C4-2B (cell line): Measurements from ENCODE around the gene A4GALT.

Experiments
- H3K27ac ChIP-seq: fragments of 450-650 bp; 2 replicates; pipeline ENCODE4 v1.5.1; 2017
- ZFX ChIP-seq: fragments of 450-650 bp; IDR thresholded peaks from 2 replicates; pipeline ENCODE4 v1.6.1; 2017
- TF ChIP-seq, protein P1 (sequence below): fragments of 450-650 bp; conservative IDR thresholded peaks from 2 replicates; pipeline ENCODE4 v1.5.1; 2017; ENCODE audit warnings: mild to moderate bottlenecking

Gene A4GALT

DNA sequence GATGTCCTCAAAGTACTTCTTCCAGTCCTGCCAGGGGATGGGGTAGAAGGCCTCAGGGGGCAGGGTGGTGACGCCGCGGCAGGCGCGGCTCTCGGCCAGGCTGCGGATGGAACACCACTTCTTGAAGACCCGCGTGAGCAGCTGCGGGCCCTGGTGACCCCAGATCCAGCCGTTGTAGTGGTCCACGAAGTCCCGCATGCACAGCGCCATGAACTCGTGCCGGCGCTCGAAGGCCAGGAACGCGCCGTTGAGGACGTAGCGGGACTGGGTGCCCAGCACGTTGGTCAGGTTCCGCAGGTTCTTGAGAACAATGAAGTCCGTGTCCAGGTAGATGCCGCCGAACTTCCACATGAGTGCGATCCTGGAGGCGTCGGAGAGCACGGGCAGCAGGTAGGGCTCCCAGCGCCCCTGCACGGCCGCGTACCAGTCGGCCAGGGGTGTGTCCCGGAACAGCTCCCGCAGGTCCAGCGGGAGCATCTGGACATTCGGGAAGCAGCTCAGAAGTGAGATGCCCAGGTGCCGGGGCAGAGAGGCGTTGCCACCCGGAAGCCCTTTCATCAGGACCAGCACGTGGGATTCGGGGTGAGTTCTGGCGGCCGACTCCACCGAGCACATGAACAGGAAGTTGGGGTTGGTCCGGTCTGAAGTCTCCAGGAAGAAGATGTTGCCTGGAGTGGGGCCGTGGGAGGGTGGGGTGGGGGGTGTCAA, 27.5 kb downstream of the A4GALT start:
- H3K27ac ChIP-seq: no peak overlapping the region
- no peak for TF ChIP-seq ZFX
- TF ChIP-seq, protein P1, sequence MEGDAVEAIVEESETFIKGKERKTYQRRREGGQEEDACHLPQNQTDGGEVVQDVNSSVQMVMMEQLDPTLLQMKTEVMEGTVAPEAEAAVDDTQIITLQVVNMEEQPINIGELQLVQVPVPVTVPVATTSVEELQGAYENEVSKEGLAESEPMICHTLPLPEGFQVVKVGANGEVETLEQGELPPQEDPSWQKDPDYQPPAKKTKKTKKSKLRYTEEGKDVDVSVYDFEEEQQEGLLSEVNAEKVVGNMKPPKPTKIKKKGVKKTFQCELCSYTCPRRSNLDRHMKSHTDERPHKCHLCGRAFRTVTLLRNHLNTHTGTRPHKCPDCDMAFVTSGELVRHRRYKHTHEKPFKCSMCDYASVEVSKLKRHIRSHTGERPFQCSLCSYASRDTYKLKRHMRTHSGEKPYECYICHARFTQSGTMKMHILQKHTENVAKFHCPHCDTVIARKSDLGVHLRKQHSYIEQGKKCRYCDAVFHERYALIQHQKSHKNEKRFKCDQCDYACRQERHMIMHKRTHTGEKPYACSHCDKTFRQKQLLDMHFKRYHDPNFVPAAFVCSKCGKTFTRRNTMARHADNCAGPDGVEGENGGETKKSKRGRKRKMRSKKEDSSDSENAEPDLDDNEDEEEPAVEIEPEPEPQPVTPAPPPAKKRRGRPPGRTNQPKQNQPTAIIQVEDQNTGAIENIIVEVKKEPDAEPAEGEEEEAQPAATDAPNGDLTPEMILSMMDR: no peak

DNA sequence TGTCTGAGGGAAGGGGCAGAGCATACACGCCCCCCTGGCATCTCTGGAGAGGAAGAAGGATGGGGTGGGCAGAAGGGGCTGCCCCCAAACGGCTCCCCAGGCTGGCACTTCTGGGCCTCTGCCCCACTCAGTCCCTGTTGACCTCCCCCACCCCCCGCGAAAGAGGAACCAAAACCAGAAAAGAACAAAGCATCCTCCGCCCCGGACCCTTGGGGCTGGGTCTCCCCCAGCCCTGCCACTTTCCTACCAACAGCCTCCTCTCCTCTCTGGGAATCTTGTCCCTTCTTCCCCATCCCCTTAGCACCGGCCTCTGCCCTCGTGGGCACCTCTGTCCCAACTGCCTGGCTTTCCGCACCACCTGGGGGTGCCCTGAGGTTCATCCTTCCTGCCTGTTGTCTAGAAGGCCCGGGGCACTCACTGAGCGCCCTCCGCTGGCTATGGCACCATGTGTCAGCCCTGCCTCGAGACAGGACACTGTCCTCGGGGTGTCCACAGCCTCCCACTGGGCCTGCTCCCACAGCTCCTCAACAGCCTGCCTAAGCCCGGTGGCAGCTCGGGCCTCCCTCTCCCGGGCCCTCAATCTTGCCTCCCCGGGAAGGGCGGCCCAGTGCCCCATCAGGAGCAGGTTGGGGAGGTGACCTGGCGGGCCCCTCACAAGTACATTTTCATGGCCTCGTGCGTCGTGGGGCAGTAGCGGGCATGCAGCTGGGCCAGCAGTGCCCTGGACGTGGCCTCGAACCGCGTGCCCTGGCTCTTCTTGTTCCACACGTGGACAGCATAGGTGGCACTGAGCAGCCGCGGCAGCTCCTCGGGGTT, 28.2 kb downstream of the A4GALT start:
- TF ChIP-seq, protein P1: no peak
- TF ChIP-seq ZFX: no peak
- H3K27ac ChIP-seq: no peak overlapping the region

DNA sequence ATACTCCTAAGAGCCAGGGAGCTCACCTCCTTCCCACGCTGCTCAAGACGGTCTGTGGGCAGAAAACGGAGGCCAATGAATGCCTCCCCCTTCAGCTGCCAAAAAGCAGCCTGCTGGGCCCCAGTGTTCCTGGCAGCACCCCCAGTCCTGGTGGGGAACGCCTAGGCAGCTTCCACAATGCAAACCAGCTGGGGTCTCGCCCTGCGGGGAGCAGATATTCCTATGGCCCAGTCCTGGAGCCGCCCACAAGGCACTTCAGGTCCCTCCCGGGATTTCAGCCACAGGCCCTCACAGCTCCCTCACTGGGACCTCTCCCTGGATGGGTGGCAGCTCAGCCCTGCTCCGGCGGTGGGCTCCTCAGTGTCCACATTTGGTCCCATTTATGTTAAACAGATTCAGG, 29.2 kb downstream of the A4GALT start:
- no peak for TF ChIP-seq ZFX
- TF ChIP-seq, protein P1: no peak
- H3K27ac ChIP-seq: no peak overlapping the region

DNA sequence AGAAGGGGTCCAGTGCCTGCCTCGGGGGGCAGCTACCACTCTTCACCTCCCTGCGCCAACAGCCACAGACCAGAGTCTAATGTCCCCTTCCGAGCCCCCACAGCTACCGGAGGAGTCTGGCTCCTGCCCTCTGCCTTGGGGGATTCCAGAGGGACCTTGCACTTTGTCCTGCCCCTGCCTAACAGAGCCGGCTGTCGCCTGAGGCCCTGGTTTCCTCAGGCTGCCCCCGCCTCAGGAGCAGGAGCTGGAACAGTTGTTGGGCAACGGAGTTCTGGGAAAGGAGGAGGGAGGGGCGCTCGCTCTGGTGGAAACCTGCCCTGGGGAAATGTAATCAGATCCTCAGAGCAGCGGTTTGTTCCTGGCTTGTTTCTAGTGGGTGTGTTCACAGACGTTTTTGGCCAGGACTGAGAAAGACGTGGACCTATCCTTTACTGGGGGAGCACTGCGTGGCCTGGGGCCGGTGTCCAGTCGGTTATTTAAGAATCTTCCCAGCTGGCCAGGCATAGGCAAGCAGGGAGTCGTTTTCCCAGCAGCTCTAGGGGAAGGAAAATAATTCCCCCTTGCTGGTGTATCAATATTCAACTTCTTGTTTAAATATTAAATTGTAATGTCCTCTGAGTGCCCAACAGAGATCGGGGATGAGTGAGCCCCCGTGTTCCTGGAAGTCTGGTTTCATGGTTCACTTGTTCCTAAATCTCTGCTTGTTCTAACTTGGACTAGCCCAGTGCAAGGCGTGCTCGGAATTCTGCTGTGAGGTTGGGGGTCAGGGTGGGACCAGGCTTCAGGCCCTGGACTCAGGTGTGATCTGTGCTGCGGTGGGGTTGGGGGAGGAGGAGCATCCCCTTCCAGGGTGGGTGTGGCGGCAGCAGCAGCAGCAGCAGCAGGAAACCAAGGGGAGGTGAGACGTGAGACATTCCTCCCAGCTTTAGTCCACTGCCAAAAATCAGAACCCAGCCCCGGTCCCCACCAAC, 32.1 kb downstream of the A4GALT start:
- H3K27ac ChIP-seq: peak overlapping the region; percentile 58

DNA sequence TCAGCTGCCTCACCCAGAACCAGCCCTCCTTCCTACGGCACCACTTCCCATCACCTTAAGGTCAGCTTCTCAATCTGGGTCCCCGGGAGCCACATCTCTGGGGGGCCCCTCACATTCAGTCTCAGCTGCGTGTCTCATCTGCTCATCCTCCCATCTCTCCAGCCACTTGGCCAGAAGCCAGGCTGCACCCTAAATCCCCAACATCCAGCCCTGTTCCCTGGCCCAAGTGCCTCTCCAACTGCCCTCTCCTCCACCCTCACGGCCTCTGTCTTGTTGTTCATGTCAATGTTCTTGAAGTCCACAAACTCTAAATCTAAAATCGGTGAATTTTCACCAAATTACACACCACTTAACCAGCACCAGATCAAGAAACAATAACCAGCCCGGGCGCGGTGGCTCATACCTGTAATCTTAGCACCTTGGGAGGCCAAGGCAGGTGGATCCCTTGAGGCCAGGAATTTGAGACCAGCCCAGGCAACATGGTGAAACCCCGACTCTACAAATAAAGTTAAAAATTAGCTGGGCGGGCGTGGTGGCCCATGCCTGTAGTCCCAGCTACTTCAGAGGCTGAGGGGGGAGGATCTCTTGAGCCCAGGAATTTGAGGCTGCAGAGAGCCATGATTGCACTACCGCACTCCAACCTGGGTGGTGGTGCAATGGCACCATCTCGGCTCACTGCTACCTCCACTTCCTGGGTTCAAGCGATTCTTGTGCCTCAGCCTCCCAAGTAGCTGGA, 33.7 kb downstream of the A4GALT start:
- TF ChIP-seq, protein P1: no peak
- no peak for TF ChIP-seq ZFX
- no peak overlapping the region; the same call in 1 of the 2 replicates for H3K27ac ChIP-seq

More for the DNA sequence above, 32.1 kb downstream of the A4GALT start:
- TF ChIP-seq ZFX: no peak
- TF ChIP-seq, protein P1: no peak

DNA sequence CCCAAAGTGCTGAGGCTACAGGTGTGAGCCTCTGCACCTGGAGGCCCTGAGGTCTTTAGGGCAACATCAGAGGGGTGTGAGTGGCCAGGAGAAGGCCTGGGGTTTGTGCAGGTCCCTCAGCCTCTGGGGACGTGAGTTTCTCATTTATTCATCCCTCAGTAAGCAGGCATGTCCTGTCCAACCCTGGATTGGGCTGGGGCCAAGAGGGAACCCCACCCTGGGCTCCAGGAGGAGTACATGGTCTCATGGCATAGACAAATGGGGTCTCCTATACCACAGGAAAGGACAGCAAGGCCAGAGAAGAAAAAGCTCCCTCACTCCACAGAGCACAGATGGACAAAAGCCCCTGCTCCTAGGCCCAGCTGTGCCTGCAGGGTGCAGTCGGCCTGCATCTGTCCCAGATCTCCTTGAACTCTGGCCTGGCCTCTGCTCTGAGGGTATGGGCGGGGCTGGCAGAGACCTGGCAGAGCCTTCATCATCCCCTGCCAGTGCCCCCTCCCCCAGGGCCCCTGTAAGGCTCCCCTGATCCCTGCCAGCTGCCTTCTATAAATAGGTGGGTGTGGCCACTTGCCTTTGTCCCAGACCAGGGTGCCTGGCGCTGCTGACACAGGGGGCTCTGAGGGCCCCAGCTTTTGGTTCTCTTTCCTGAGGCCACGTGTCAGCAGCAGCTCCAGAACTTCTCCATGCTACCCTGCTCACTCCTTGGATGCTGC, 34.6 kb downstream of the A4GALT start:
- H3K27ac ChIP-seq: no peak overlapping the region

More for the DNA sequence above, 34.6 kb downstream of the A4GALT start:
- TF ChIP-seq ZFX: no peak
- TF ChIP-seq, protein P1: no peak
